OCI-LY1 (cell line): Measurements from ENCODE around the gene FAM200C.
A peak's percentile ranks its signal among the peaks of the same experiment; 100 is the strongest.
"Not testable (repeated sequence)": the region's sequence is repeated elsewhere in the genome, so short reads cannot be mapped to it uniquely, and the experiment has no call there.

Source experiments
- H2AFZ ChIP-seq: fragments of 200-600 bp; sonication (generic), shearing (Covaris generic); 2 replicates; pipeline ENCODE4 v1.6.0; 2014; ENCODE audit warnings: antibody characterized with exemption, mild to moderate bottlenecking, low read length
- H3F3A ChIP-seq: fragments of 200-600 bp; sonication (generic), shearing (Covaris generic); 2 replicates; pipeline ENCODE4 v1.6.0; 2014; ENCODE audit warnings: mild to moderate bottlenecking, antibody characterized with exemption, low read length, moderate library complexity; ENCODE audit not compliant: insufficient read depth
- H3K27ac ChIP-seq: fragments of 200-600 bp; sonication (generic); 2 replicates; pipeline ENCODE4 v1.5.1; 2014; ENCODE audit warnings: low read length, mixed run types, mild to moderate bottlenecking, low read depth; ENCODE audit not compliant: poor library complexity, severe bottlenecking
- H3K27me3 ChIP-seq: fragments of 200-600 bp; sonication (generic); 2 replicates; pipeline ENCODE4 v1.6.0; 2014; ENCODE audit warnings: antibody characterized with exemption, mild to moderate bottlenecking, low read length, moderate library complexity; ENCODE audit not compliant: insufficient read depth
- H3K36me3 ChIP-seq: fragments of 200-600 bp; sonication (generic); 2 replicates; pipeline ENCODE4 v1.6.1; 2014; ENCODE audit warnings: mild to moderate bottlenecking, antibody characterized with exemption, low read length, moderate library complexity, mixed read lengths; ENCODE audit not compliant: insufficient read depth
- H3K4me1 ChIP-seq: fragments of 200-600 bp; sonication (generic); 2 replicates; pipeline ENCODE4 v1.5.1; 2014; ENCODE audit warnings: mild to moderate bottlenecking, low read length, moderate library complexity; ENCODE audit not compliant: insufficient read depth, severe bottlenecking
- H3K4me2 ChIP-seq: fragments of 200-600 bp; sonication (generic), shearing (Covaris generic); 2 replicates; pipeline ENCODE4 v1.6.1; 2014; ENCODE audit warnings: low read length
- H3K4me3 ChIP-seq: fragments of 200-600 bp; sonication (generic); 2 replicates; pipeline ENCODE4 v1.5.1; 2014; ENCODE audit warnings: low read length, low read depth, mild to moderate bottlenecking, mixed read lengths; ENCODE audit not compliant: poor library complexity, severe bottlenecking
- H3K79me2 ChIP-seq: fragments of 200-600 bp; shearing (Covaris generic); 2 replicates; pipeline ENCODE4 v1.6.1; 2016; ENCODE audit warnings: mixed run types, low read length, mixed read lengths; ENCODE audit not compliant: insufficient read depth
- H3K9ac ChIP-seq: fragments of 200-600 bp; sonication (generic), shearing (Covaris generic); 2 replicates; pipeline ENCODE4 v1.6.1; 2014; ENCODE audit warnings: mild to moderate bottlenecking, low read length, mixed read lengths
- H3K9me2 ChIP-seq: fragments of 200-600 bp; sonication (generic), shearing (Covaris generic); 2 replicates; pipeline ENCODE4 v1.6.1; 2014; ENCODE audit warnings: low read depth, mild to moderate bottlenecking, low read length, mixed read lengths
- H3K9me3 ChIP-seq: fragments of 200-600 bp; shearing (Covaris generic); 2 replicates; pipeline ENCODE4 v1.6.1; 2014; ENCODE audit warnings: low read length, mixed read lengths
- H4K20me1 ChIP-seq: fragments of 200-600 bp; sonication (generic), shearing (Covaris generic); 2 replicates; pipeline ENCODE4 v1.6.0; 2016; ENCODE audit warnings: mild to moderate bottlenecking, low read length; ENCODE audit not compliant: insufficient read depth
- CTCF ChIP-seq: fragments of 200-600 bp; sonication (generic), shearing (Covaris generic); IDR thresholded peaks from 2 replicates; pipeline ENCODE4 v1.5.1; 2017; ENCODE audit warnings: mild to moderate bottlenecking, antibody characterized with exemption, low read length, moderate library complexity, mixed read lengths
- EZH2 ChIP-seq: fragments of 200-600 bp; sonication (generic), shearing (Covaris generic); IDR thresholded peaks from 2 replicates; pipeline ENCODE4 v1.8.0; 2017; ENCODE audit warnings: borderline replicate concordance, mixed run types, mild to moderate bottlenecking, antibody characterized with exemption, low read length, moderate library complexity, mixed read lengths

The FAM200C gene

GRCh38 chr5:160438316-160439204 lies 38.7 kb upstream of the FAM200C start:
- Histone ChIP-seq H3K9ac (peak overlapping the region; percentile 22; the same call in 1 of the 2 replicates), H3K4me3 (peak overlapping the region; percentile 61), H3K4me1 (peaks cover 27% of the 10 kb centered on the region)

GRCh38 chr5:160437271-160437670 lies 37.4 kb upstream of the FAM200C start:
- H3K4me1 ChIP-seq, result peaks cover 40% of the 10 kb centered on the region
- no peaks in the 10 kb centered on the region for H3K9me2 ChIP-seq
- H4K20me1 ChIP-seq, result no peaks in the 10 kb centered on the region
- no peak overlapping the region for H3K27ac ChIP-seq
- H3K4me3 ChIP-seq, result no peak overlapping the region
- TF ChIP-seq CTCF (no peak), EZH2 (no peak)
- H3K9me3 ChIP-seq, result no peaks in the 10 kb centered on the region
- H3K9ac ChIP-seq, result no peak overlapping the region
- no peaks in the 10 kb centered on the region for H3F3A ChIP-seq
- H3K27me3 ChIP-seq, result no peaks in the 10 kb centered on the region
- H3K36me3 ChIP-seq, result no peaks in the 10 kb centered on the region
- H3K4me2 ChIP-seq, result no peak overlapping the region
- H3K79me2 ChIP-seq, result no peaks in the 10 kb centered on the region
- H2AFZ ChIP-seq, result no peak overlapping the region

More at GRCh38 chr5:160438316-160439204, 38.7 kb upstream of the FAM200C start:
- Histone ChIP-seq H3K27me3 (no peaks in the 10 kb centered on the region), H3K9me3 (no peaks in the 10 kb centered on the region), H3K79me2 (no peaks in the 10 kb centered on the region), H4K20me1 (no peaks in the 10 kb centered on the region), H3K4me2 (peak overlapping the region; percentile 98), H3K36me3 (no peaks in the 10 kb centered on the region), H2AFZ (no peak overlapping the region; the same call in 1 of the 2 replicates), H3K9me2 (no peaks in the 10 kb centered on the region), H3F3A (no peaks in the 10 kb centered on the region), H3K27ac (no peak overlapping the region)
- no peak for TF ChIP-seq EZH2
- TF ChIP-seq CTCF, result peak; percentile 96

- H3K4me1 ChIP-seq, result peaks cover 46% of the 10 kb centered on the region
- not testable (repeated sequence) for H3K9me2 ChIP-seq, H3K9me3 ChIP-seq, H3K9ac ChIP-seq, H3K36me3 ChIP-seq, H3K79me2 ChIP-seq, H3K4me2 ChIP-seq, H3K4me3 ChIP-seq, H4K20me1 ChIP-seq, H3K27me3 ChIP-seq, H3F3A ChIP-seq, H3K27ac ChIP-seq, H2AFZ ChIP-seq
Observed at GRCh38 chr5:160436661-160437060, 36.8 kb upstream of the FAM200C start.

- Histone ChIP-seq H3K4me2 (no peak overlapping the region), H3K9me2 (no peaks in the 10 kb centered on the region), H4K20me1 (no peaks in the 10 kb centered on the region), H3K9me3 (no peaks in the 10 kb centered on the region), H3K4me1 (peaks cover 46% of the 10 kb centered on the region), H3K4me3 (no peak overlapping the region), H3F3A (no peaks in the 10 kb centered on the region), H2AFZ (no peak overlapping the region), H3K79me2 (no peaks in the 10 kb centered on the region), H3K27me3 (no peaks in the 10 kb centered on the region), H3K27ac (no peak overlapping the region), H3K36me3 (no peaks in the 10 kb centered on the region), H3K9ac (no peak overlapping the region)
- TF ChIP-seq CTCF (no peak), EZH2 (no peak)
Observed at GRCh38 chr5:160436017-160436416, 36.2 kb upstream of the FAM200C start.
